T follicular helper cell (primary cell): Measurements from ENCODE around the gene RASA3.
"Not testable (repeated sequence)": the region's sequence is repeated elsewhere in the genome, so short reads cannot be mapped to it uniquely, and the experiment has no call there.

ENCODE experiments used
- DNase-seq: peaks from one replicate; pipeline ENCODE4 v3.0.0-alpha.2; 2020; ENCODE audit warnings: low read depth

RASA3 gene

GRCh38 chr13:114100446-114101357 lies 31.7 kb downstream of the RASA3 start:
- no peak for DNase-seq

GRCh38 chr13:114099918-114100445 lies 32.4 kb downstream of the RASA3 start:
- DNase-seq, result no peak

DNA sequence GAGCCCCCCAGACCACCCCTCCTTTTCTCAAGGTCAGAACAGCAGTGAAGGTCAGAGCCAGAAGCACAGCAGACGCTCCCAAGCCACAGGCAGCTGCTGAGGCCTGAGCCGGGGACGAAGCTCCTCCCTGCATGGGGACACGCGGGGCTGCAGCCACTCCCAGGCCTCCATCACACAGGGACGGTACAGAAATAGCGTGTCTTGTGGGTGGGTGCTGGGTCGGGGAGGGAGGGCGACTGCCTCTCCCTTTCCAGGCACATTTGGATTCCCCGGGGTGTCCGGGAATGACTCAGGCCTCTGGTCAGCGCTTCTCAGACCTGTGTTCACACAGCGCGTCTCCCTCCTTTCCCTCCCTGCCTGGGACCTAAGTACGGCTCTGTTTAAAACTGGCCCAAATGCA lies 33.2 kb downstream of the RASA3 start:
- DNase-seq, result no peak

GRCh38 chr13:114098689-114099056 lies 33.8 kb downstream of the RASA3 start:
- DNase-seq, result not testable (repeated sequence)

- DNase-seq, result no peak
Observed at GRCh38 chr13:114097893-114098688, 34.3 kb downstream of the RASA3 start.

DNA sequence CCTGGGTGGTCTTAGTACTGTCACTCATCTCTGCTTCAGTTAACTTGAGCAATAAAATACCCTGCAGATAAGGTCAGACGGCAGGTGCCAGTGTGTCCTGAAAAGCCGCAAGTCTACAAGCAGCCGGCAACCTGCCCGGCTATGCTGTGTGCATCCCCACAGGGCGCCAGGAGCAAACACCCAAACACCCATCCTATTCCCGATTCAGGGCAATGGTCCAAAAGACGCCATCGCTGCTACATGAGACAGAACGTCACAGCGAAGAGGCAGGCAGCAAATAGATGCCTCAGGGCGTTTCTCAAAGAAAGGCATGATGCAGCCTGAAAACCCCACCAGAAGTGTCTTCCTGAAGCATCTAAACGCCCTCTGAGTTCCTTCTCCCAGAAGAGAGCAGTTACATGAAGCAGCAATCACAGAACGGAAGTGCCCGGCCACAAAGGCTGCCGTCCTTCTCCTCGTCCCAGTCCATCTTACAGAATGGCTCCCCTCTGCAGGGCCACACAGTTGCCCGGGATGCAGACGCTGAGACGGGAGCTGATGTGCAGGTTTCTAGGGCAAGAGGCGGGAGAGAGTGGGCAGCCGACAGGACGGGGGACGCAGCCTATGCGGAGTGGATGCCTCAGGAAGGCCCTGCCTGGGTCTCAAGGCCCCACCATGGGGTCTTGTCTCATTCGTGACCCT lies 35.1 kb downstream of the RASA3 start:
- no peak for DNase-seq

DNA sequence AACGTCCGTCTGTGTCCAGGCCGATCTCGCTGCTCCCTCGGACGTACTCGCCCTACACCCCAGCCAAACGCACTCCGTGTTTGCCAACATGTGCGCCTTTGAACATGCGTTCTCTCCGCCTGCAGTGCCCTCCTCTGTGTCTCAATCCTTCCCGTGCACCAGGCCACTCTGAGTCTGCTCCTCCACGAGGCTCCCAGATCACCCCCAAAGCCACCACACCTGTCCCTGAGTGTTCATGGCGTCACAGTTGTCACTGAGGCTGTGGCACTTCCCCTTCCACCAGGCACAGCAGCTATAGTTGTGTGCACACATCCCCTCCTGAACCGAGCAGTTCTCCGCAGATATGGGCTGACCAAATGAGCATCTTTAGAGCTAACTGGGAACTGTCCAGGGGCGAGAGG lies 35.6 kb downstream of the RASA3 start:
- no peak for DNase-seq

DNA sequence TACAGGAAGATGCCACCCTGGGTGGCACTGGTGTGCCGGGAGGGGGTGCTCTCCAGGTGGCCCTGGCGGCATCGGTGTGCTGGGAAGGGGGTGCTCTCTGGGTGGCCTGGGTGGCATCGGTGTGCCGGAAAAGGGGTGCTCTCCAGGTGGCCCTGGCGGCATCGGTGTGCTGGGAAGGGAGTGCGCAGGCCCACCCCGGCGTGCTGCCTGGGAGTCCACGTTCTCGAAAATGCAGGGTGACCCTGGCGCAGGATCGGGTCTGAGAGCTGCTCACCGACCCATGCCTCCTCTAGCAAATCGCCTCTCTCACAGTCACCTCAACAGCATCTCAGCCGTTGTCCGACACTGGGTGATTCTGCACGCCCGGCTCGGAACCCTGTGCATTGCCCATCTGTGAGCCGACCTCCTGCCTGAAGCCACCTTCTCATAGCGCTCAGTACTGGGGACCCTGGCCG lies 36.4 kb downstream of the RASA3 start:
- no peak for DNase-seq

DNA sequence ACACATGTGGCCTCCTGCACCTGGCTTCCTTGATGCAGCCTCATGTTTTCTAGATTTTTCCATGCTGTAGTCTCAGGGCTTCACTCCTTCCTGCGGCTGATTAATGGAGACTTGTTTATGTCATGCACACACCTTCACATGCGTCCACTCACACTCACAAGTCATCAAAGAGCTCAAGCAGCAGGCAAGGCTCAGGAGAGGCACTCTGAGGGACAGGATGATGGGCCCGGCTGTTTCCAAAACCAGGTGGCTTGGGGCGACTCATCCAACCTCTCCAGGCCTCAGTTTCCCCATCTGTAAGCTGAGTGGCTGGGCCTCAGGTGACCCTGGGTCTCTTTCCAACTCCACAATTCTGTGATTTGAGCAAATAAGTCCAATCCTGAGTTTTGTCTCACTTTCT lies 36.9 kb downstream of the RASA3 start:
- DNase-seq, result no peak

DNA sequence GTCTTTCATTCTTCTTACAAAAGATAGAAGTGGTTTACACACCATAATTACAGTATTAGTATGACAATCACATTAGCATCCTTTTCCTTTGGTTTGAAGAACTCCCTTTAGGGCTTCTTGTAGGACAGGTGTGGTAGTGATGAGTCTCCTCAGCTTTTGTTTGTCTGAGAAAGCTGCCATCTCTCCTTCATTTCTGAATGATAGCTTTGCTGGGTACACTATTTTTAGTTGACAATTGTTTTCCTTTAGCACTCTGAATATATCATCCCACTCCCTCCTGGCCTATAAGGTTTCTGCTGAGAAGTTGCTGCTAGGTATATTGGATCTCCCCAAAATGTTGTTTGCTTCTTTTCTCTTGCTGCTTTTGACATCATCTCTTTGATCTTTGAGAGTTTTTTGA lies 39.3 kb downstream of the RASA3 start:
- DNase-seq, result no peak

DNA sequence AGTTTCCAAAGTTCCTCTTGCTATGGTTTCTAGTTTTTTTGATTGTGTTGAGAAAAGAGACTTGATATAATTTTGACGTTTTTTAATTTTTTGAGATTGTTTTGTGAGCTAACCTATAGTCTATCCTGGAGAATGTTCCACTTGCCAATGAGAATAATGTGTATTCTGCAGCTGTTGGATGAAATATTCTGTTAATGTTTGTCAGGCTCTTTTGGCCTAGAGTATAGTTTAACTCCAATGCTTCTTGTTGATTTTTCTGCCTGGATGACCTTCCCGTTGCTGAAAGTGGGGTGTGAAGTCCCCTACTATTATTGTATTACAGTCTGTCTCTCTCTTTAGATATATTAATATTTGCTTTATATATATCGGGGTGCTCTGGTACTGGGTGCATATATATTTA lies 40.0 kb downstream of the RASA3 start:
- no peak for DNase-seq

- no peak for DNase-seq
Observed at GRCh38 chr13:114090476-114090875, 41.9 kb downstream of the RASA3 start.

DNA sequence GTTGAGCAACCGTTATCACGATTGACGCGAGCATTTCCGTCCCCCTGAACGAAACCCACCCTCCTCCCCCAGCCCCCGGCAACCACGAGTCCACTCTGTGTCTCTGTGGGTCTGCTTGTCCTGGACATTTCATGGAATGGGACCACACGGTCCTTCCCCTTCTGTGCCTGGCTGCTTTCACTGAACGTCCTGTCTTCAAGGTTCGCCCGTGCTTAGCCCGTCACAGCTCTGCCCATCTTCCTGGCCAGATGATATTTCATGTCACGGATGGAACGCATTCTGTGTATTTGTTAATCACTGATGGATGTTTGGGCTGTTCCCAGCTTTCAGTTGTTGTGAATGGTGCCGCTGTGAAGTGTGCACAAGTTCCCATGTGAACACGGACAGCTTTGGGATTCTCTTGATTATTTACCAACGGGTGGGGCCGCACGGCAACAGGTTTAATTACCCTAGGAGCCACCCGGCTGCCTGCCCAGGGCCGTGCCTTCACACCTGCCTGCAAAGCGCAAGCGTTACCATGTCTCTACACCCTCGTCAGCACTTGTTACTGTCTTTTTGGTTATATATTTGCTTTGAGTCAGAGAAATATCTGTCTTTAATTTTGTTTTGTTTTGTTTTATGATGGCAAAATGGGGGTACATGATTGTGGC lies 42.5 kb downstream of the RASA3 start:
- DNase-seq, result no peak

DNA sequence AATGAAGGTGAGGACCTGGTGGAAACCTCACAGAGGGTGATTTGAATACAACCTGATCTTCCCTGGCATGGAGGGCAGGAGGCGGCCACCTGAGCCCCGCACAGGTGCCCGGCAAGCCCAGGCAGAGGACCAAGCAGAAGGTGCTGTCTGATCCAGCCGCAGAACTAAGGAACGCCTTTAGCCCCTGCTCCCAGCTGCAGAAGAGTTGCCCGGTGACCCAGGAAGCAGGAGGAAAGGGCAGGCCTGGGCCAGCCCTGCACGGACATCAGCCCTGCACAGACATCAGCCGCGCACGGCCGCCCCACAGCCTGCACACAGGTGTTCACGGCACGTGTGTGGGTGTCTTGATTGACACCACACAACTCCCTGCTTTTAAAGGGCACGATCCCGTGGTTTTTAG lies 43.1 kb downstream of the RASA3 start:
- DNase-seq, result no peak

DNA sequence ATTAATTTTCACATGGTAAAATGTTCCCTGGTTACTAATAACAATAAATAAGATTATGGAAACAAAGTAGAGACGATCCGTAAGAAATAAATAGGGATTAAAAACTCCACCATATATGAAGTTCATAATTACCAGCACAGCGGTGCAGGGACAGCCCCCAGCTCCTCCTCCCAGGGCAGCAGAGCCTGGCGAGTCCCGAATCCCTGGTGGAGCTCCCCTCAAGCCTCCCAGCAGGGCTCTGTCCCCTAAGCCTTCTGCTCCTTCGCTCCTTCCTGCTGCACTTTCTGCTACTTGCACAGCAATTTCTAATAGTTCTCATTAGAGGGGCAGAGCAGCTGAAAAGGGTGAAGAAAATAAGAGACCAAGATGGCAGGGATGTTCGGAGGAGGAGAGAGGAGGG lies 43.6 kb downstream of the RASA3 start:
- no peak for DNase-seq

- no peak for DNase-seq
Observed at GRCh38 chr13:114088234-114088633, 44.2 kb downstream of the RASA3 start.

GRCh38 chr13:114087430-114087829 lies 45.0 kb downstream of the RASA3 start:
- no peak for DNase-seq

DNA sequence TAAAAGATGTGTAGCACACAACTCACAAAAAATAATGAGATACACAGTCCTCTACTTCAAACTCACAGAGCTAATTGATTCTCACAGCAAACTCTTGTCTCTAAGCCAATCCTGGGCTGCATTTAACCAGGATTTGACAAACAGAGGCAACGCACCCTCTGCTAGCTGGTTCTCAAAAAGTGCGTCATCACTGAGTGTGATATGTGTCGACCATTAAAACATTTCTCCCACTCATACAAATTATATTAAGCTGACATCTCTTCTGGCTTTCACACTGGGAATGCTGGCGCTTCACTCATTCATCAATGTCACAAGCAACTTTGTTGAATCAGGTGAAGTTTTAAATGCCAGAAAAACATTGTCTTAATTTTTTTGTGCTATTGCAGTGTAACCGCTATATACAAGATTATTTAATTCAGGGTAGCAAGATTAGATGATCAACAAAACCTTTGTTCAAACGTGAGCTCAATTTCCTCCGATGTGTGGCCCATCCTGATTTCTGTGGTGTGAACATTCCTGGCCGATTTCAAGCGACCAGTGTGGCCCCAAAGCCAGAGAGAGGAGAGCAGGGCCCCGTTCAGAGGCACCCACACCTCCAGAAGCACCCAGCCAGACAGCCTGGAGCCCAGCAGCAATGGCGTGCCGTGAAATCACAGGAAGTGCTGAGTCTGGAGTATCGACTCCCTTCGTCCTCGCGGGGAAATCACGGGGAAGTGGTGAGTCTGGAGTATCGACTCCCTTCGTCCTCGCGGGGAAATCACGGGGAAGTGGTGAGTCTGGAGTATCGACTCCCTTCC lies 49.4 kb downstream of the RASA3 start:
- no peak for DNase-seq

DNA sequence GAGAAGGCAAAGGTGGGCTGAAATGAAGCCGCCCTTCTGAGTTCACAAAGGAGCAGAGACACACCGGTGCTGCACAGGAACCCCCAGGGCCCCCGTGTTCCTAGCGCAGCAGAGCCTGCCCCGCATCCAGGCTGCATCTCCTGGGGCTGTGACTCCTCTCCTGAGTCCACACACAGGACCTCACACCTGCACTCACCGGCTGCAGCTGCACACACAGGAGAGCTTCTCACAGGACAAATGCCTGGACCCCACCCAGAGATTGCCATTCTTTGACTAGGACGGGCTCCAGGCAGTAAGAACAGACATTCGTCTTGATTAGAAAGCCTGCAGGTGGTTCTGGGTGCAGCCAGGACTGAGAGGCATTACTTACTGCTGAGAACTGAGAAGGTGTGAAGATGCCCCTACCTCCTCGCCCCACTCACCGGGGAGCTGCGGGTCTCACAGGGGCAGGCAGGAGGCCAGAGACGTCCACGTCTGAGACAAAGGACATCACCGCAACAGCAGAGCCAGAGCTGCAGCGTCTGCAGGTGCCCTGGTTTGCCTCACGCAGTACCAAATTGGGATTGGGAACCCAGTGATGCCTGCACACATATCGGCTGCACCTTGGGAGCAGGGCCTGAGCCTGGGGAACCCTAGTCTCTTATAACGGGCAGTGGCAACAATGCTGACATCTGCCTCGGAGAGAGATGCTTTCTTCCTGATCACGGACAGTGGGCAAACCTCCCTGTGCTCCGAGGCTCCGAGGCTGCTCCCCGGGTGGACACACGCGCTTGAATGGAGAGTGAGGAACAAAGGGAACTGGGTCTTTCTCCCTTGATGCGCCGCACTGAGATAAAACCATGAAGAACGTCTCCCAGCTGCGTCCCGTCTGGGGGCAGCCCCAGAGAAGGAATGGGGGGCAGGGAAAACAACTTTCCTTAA lies 50.4 kb downstream of the RASA3 start:
- no peak for DNase-seq
